H1 (cell line): ENCODE measurements around the gene LYPD3. TPM values are rescaled to one million over a fixed set of nuclear protein-coding genes. Genes with fewer than 3 reads are reported as not detected.

Source experiments
- CEBPB ChIP-seq: IDR thresholded peaks from 2 replicates; pipeline ENCODE4 v1.6.1; 2012; ENCODE audit warnings: low read depth, low read length
- CHD2 ChIP-seq: IDR thresholded peaks from 2 replicates; pipeline ENCODE4 v1.6.1; 2012; ENCODE audit warnings: low read length, improper control_type of control experiment
- HDAC2 ChIP-seq, 2 experiments: fragments of 300-600 bp in 1 of 2; sonication (generic) in 1 of 2; IDR thresholded peaks; 2 replicates each; pipeline ENCODE4 v1.6.1; 2011 to 2012; ENCODE audit warnings: low read depth in 2 of 2, low read length in 2 of 2, mild to moderate bottlenecking in 2 of 2, moderate library complexity in 2 of 2, borderline replicate concordance in 1 of 2, inconsistent platforms in 1 of 2
- RFX5 ChIP-seq: IDR thresholded peaks from 2 replicates; pipeline ENCODE4 v1.6.1; 2011; ENCODE audit warnings: low read depth, low read length, improper control_type of control experiment, borderline replicate concordance
- RNF2 ChIP-seq: fragments of 200-900, 300-1000 bp; sonication (generic); IDR thresholded peaks from 2 replicates; pipeline ENCODE4 v1.7.1; 2016; ENCODE audit warnings: borderline replicate concordance, low read depth, mild to moderate bottlenecking, antibody characterized with exemption, low read length; ENCODE audit not compliant: poor library complexity, severe bottlenecking; ENCODE audit errors: missing control alignments
- SP2 ChIP-seq: IDR thresholded peaks from 2 replicates; pipeline ENCODE4 v1.6.1; 2012; ENCODE audit warnings: mild to moderate bottlenecking, low read length, inconsistent platforms
- TCF12 ChIP-seq: IDR thresholded peaks from 2 replicates; pipeline ENCODE4 v1.6.1; 2011; ENCODE audit warnings: low read depth, mild to moderate bottlenecking, low read length
- polyA plus RNA-seq, 7 experiments: library from polyadenylated mRNA; depleted of rRNA in 3 of 7; stranded (reverse) in 5 of 7; unstranded in 2 of 7; fragments of >200 nt in 5 of 7; fragments of 200-250 nt in 2 of 7; gene quantifications; 1 replicate in 5 of 7; 2 replicates in 1 of 7; 4 replicates in 1 of 7; pipeline versions ENCODE4 v1.2.1 to v1.2.3, GENCODE V29; 2011 to 2013; ENCODE audit warnings: missing spikeins in 2 of 7, mixed read lengths in 2 of 7
- total RNA-seq: library from RNA; stranded (reverse); fragmentation: NEBNext Ultra II Directional; extraction: Animal tissue kit (Norgen Biotek cat#: 25700); gene quantifications from 2 replicates; pipeline ENCODE4 v1.2.1, GENCODE V29; 2021
- TF ChIP-seq, protein P1 (sequence below): fragments of 300-600 bp; sonication (generic); IDR thresholded peaks from 2 replicates; pipeline ENCODE4 v1.7.1; 2012; ENCODE audit warnings: low read length, moderate library complexity, mild to moderate bottlenecking, inconsistent platforms; ENCODE audit not compliant: insufficient replicate concordance
- TF ChIP-seq, protein P2 (sequence below), 3 experiments: IDR thresholded peaks; 1 replicate in 2 of 3; 2 replicates in 1 of 3; pipeline versions ENCODE4 v1.5.1 to v1.6.1; 2011; ENCODE audit warnings: low read length in 3 of 3, mild to moderate bottlenecking in 3 of 3, inconsistent platforms in 2 of 3, low read depth in 1 of 3, moderate library complexity in 1 of 3; ENCODE audit not compliant: insufficient read depth in 1 of 3; ENCODE audit errors: control extremely low read depth in 1 of 3

LYPD3 gene
- total and polyA plus RNA-seq, 2 of the 8 experiments (the other 6 are each of a cell fraction or from before 2014, with no cell fraction given) = 4.1 to 16.4 TPM

DNA sequence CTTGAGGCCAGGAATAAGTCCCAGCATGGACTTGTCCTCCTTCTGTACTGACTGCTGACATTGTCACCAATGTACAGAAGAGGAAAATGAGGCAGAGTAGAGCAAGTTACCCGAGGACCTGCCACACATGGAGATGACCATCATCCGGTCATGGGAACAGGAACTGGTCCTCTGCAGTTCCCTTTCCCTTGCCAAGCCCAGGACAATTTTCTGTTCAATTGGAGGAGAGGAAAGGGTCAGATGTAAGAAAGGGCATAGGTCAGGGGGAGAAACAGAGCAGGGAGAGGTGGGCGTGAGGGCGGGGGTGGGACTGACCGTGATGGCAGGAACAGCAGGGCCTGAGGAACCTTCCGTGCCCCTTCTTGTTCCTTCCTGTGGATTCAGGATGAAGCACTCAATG is 20.5 kb upstream of the LYPD3 start (continued):
- TF ChIP-seq, protein P1, sequence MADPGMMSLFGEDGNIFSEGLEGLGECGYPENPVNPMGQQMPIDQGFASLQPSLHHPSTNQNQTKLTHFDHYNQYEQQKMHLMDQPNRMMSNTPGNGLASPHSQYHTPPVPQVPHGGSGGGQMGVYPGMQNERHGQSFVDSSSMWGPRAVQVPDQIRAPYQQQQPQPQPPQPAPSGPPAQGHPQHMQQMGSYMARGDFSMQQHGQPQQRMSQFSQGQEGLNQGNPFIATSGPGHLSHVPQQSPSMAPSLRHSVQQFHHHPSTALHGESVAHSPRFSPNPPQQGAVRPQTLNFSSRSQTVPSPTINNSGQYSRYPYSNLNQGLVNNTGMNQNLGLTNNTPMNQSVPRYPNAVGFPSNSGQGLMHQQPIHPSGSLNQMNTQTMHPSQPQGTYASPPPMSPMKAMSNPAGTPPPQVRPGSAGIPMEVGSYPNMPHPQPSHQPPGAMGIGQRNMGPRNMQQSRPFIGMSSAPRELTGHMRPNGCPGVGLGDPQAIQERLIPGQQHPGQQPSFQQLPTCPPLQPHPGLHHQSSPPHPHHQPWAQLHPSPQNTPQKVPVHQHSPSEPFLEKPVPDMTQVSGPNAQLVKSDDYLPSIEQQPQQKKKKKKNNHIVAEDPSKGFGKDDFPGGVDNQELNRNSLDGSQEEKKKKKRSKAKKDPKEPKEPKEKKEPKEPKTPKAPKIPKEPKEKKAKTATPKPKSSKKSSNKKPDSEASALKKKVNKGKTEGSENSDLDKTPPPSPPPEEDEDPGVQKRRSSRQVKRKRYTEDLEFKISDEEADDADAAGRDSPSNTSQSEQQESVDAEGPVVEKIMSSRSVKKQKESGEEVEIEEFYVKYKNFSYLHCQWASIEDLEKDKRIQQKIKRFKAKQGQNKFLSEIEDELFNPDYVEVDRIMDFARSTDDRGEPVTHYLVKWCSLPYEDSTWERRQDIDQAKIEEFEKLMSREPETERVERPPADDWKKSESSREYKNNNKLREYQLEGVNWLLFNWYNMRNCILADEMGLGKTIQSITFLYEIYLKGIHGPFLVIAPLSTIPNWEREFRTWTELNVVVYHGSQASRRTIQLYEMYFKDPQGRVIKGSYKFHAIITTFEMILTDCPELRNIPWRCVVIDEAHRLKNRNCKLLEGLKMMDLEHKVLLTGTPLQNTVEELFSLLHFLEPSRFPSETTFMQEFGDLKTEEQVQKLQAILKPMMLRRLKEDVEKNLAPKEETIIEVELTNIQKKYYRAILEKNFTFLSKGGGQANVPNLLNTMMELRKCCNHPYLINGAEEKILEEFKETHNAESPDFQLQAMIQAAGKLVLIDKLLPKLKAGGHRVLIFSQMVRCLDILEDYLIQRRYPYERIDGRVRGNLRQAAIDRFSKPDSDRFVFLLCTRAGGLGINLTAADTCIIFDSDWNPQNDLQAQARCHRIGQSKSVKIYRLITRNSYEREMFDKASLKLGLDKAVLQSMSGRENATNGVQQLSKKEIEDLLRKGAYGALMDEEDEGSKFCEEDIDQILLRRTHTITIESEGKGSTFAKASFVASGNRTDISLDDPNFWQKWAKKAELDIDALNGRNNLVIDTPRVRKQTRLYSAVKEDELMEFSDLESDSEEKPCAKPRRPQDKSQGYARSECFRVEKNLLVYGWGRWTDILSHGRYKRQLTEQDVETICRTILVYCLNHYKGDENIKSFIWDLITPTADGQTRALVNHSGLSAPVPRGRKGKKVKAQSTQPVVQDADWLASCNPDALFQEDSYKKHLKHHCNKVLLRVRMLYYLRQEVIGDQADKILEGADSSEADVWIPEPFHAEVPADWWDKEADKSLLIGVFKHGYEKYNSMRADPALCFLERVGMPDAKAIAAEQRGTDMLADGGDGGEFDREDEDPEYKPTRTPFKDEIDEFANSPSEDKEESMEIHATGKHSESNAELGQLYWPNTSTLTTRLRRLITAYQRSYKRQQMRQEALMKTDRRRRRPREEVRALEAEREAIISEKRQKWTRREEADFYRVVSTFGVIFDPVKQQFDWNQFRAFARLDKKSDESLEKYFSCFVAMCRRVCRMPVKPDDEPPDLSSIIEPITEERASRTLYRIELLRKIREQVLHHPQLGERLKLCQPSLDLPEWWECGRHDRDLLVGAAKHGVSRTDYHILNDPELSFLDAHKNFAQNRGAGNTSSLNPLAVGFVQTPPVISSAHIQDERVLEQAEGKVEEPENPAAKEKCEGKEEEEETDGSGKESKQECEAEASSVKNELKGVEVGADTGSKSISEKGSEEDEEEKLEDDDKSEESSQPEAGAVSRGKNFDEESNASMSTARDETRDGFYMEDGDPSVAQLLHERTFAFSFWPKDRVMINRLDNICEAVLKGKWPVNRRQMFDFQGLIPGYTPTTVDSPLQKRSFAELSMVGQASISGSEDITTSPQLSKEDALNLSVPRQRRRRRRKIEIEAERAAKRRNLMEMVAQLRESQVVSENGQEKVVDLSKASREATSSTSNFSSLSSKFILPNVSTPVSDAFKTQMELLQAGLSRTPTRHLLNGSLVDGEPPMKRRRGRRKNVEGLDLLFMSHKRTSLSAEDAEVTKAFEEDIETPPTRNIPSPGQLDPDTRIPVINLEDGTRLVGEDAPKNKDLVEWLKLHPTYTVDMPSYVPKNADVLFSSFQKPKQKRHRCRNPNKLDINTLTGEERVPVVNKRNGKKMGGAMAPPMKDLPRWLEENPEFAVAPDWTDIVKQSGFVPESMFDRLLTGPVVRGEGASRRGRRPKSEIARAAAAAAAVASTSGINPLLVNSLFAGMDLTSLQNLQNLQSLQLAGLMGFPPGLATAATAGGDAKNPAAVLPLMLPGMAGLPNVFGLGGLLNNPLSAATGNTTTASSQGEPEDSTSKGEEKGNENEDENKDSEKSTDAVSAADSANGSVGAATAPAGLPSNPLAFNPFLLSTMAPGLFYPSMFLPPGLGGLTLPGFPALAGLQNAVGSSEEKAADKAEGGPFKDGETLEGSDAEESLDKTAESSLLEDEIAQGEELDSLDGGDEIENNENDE = no peak
- TF ChIP-seq, protein P2, sequence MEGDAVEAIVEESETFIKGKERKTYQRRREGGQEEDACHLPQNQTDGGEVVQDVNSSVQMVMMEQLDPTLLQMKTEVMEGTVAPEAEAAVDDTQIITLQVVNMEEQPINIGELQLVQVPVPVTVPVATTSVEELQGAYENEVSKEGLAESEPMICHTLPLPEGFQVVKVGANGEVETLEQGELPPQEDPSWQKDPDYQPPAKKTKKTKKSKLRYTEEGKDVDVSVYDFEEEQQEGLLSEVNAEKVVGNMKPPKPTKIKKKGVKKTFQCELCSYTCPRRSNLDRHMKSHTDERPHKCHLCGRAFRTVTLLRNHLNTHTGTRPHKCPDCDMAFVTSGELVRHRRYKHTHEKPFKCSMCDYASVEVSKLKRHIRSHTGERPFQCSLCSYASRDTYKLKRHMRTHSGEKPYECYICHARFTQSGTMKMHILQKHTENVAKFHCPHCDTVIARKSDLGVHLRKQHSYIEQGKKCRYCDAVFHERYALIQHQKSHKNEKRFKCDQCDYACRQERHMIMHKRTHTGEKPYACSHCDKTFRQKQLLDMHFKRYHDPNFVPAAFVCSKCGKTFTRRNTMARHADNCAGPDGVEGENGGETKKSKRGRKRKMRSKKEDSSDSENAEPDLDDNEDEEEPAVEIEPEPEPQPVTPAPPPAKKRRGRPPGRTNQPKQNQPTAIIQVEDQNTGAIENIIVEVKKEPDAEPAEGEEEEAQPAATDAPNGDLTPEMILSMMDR (IDR thresholded peaks at IDR 0.05; ENCODE audit: control extremely low read depth in 1 of 3, insufficient read depth in 1 of 3, low read depth in 1 of 3, low read length in 3 of 3) = no peak
- TF ChIP-seq TCF12 (no peak), HDAC2 (IDR thresholded peaks at IDR 0.05; ENCODE audit: borderline replicate concordance in 1 of 2, low read depth in 2 of 2, low read length in 2 of 2) (no peak), CHD2 (no peak), CEBPB (no peak), RFX5 (no peak), SP2 (no peak), RNF2 (no peak)
